NCI-H510A (cell line): ENCODE measurements around the gene SYTL2.
"Not testable (repeated sequence)": the region's sequence is repeated elsewhere in the genome, so short reads cannot be mapped to it uniquely, and the experiment has no call there.

Experiments
- DNase-seq: peaks from one replicate; lab custom pipeline; 2025; lab: John Stamatoyannopoulos, UW

The SYTL2 gene, protein sequence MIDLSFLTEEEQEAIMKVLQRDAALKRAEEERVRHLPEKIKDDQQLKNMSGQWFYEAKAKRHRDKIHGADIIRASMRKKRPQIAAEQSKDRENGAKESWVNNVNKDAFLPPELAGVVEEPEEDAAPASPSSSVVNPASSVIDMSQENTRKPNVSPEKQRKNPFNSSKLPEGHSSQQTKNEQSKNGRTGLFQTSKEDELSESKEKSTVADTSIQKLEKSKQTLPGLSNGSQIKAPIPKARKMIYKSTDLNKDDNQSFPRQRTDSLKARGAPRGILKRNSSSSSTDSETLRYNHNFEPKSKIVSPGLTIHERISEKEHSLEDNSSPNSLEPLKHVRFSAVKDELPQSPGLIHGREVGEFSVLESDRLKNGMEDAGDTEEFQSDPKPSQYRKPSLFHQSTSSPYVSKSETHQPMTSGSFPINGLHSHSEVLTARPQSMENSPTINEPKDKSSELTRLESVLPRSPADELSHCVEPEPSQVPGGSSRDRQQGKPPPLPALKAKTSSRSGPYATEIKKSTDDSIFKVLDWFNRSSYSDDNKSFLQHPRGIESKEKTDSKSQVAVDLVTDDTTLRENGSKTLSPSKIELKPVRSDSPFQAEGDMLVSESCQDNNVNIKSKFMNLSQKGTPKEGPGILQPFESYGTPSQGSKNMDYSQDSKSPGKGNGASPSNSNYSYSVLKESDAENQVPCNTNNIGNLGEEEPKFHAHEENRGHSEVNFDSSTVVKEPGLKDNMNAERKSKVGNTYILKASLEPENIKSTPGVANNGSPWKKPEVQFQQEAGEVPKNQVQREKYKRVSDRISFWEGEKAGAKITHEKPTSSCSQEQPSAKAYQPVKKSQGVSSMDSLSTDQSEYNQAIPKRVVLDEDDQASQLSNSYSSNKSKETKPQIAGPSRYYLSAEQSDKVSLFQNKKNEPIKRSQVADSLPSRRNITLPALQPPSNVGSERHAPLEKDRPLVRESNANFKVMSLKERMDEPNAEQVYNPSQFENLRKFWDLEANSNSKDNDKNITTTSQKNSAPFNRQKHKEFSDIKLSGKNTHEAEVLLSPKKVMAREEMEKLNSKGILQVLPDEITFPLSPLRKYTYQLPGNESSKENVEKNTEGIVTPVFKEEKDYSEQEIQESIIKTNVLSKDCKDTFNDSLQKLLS (N-terminal part only)

GRCh38 chr11:85810871-85811611 is at the start of gene SYTL2:
TSS of gene SYTL2 (minus strand) at chr11:85811141. CDS start at chr11:85757725, 53,416 bp downstream.
- DNase-seq, result peak; percentile 37

DNA sequence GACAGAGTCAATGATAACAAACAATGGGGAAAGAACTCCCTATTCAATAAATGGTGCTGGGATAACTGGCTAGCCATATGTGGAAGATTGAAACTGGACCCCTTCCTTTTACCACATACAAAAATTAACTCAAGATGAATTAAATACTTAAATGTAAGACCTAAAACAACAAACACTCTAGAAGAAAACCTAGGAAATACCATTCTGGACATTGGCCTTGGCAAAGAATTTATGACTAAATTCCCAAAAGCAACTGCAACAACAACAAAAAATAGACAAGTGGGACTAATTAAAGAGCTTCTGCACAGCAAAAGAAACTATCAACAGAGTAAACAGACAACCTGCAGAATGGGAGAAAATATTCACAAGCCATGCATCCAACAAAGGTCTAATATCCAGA is 48.6 kb upstream of the SYTL2 start:
- DNase-seq, result not testable (repeated sequence)

DNA sequence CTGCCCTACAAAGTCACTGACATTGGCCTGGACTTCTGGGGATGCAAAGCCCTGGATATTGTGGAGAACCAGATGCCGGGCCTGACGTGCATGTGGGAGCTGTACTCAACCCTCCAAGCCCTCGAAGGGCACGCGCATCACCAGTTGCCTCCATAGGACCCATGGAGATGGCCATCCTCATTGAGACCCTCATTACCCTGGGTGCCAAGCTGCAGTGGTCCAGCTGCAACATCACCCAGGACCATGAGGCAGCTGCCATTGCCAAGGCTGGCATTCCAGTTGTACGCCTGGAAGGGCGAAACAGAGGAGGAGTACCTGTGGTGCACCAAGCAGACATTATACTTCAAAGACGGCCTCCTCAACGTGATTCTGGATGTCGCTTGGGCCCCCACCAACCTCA is 46.2 kb upstream of the SYTL2 start:
- DNase-seq, result no peak

- DNase-seq, result no peak
Measured at GRCh38 chr11:85855341-85855656, 44.4 kb upstream of the SYTL2 start, which contains the start of gene CCDC83. TSS of gene CCDC83 (plus strand) at chr11:85855383. CDS start at chr11:85865124, 9,741 bp downstream.

- DNase-seq, result peak; percentile 90
Measured at GRCh38 chr11:85854557-85855340, 43.8 kb upstream of the SYTL2 start.

DNA sequence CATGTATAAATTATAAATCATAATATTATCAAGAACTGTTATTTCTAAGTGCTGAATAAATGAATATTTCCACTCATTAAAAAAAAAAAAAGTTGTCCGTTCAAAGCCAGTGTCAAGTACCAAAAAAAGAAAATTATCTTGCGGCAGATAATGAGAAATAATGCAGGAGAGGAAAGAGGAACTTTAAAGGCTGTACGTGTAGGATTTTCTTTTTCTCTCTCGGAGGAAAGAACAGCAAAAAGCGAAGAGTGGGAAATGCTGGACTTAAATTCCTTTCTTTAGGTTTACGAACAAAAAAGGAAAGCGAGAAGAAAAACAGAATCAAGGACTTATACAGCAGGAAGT is 43.2 kb upstream of the SYTL2 start:
- no peak for DNase-seq

GRCh38 chr11:85853541-85853940 is 42.6 kb upstream of the SYTL2 start:
- DNase-seq, result not testable (repeated sequence)

DNA sequence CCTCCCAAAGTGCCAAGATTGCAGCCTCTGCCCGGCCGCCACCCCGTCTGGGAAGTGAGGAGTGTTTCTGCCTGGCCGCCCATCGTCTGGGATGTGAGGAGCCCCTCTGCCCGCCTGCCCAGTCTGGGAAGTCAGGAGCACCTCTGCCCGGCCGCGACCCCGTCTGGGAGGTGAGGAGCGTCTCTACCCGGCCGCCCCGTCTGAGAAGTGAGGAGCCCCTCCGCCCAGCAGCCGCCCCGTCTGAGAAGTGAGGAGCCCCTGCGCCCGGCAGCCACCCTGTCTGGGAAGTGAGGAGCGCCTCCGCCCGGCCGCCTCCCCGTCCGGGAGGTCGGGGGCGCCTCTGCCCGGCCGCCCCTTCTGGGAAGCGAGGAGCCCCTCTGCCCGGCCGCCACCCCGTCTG is 41.8 kb upstream of the SYTL2 start:
- DNase-seq, result not testable (repeated sequence)

- DNase-seq, result no peak
Measured at GRCh38 chr11:85848556-85848955, 37.6 kb upstream of the SYTL2 start.

GRCh38 chr11:85848006-85848405 is 37.1 kb upstream of the SYTL2 start:
- DNase-seq, result no peak

DNA sequence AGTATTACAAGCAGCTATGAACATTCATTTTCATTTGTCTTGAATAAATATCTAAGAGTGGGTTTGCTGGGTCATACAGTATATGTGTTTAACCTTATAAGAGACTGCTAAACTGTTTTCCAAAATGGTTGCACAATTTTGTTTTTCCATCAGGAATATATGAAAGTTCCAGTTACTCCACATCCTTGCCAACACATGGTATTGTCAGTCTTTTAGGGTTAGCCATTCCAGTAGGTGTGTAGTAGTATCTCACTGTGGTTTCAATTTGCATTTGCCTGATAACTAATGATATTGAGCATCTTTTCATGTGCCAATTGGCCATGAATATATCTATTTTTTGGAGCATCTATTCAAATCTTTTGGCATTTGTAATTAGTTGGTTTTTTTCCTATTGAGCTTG is 36.5 kb upstream of the SYTL2 start:
- DNase-seq, result no peak

DNA sequence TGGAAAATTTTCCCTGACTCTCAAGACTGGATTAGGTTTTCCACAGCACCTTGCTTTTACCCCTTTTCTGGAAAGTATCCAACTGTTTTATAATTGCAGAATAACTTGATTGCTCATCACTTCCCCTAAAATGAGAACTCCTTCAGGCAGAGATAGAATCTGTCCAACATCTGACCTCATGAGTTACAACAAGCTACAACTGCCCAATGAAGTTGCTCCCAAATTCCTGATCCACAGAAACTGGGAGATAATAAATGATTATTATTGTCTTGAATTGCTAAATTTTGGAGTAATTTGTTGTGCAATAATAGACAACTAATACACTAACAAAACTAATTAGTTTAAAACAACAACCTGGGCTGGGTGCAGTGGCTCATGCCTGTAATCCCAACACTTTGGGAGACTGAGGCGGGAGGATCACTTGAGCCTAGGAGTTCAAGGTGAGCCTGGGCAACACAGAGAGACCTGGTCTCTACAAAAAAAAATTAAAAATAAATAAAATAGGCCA is 34.2 kb upstream of the SYTL2 start:
- DNase-seq, result no peak

- DNase-seq, result no peak
Measured at GRCh38 chr11:85844439-85845123, 33.6 kb upstream of the SYTL2 start.

- no peak for DNase-seq
Measured at GRCh38 chr11:85843929-85844328, 33.0 kb upstream of the SYTL2 start.

- not testable (repeated sequence) for DNase-seq
Measured at GRCh38 chr11:85840932-85841331, 30.0 kb upstream of the SYTL2 start.

DNA sequence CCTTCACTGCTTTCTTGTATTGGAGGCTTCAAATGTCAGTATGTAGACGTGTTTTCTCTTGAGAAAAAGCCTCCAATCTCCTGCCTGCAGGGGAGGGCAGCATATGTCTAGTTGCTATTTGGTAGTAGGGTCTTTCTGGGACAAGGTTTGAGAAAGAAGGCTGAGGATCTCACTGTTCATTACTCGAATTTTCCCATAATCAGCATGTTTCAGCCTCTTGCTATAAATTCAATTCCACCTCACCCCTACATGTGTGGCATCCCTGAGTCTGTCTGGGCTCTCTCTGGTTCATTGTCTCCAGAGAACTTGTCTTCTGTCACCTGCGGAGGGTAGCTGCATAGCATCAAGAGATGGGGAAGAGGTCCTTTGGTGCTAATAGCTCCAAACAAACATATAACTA is 24.8 kb upstream of the SYTL2 start:
- no peak for DNase-seq

DNA sequence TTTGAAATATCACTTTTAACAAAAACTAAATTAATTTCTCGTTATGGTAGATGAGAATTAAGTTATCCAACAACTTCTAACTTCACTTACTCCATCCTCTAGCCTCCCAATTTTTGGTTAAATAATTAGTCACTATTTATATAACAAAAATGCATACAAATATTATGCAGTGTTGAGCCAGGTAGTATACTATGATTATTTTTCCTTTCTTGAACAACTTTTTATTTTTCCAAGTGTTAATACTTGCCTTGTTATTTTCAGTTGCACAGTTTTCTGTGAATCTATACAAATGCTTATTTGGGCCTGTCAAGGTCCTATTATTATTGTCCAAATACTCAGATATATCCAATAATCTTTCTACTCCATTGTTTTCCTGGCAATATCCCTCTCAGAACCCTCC is 24.3 kb upstream of the SYTL2 start:
- DNase-seq, result no peak

DNA sequence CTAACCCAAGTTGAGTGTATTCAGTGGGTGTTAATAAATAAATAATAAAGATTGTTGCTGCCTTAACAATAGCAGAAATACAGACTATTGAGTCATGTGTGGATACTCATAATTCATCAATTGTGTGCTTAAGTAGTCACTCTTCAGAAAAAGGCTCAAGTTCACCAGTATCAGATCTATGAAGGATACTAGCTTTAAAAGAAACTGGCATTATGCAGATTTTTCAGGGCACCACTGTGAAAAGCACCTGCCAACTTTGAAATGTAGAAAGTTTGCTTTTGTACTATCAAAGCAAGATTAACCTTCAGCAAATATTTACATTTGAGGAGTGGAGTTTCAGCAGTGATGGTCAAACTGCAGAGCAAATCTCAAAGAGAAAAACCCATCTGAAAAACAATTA is 20.1 kb upstream of the SYTL2 start:
- DNase-seq, result no peak

GRCh38 chr11:85829172-85829571 is 18.2 kb upstream of the SYTL2 start:
- DNase-seq, result no peak

DNA sequence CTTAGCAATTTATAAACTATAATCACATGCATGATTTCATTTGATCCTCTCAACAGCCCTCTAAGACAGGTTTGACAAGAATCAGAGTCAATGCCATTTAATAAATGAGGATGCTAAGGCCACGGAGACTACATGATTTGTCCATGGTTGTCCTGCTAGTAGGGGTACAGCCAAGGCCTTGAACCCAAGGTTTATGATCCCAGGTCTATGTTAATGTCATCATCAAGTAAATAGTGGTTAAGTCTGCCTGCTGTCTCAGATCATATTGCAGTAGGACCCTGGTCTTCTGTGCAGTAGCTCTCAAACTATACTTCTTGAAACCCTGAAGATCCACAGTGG is 17.7 kb upstream of the SYTL2 start:
- DNase-seq, result no peak
